CD4-positive, alpha-beta T cell treated with Interferon alpha-2 for 1 hour (primary cell): Measurements from ENCODE around the gene ZDHHC3.

Source experiments
- DNase-seq, 2 donors: peaks; one replicate each; pipeline ENCODE4 v3.0.0-alpha.2; 2020 to 2022

Gene ZDHHC3

GRCh38 chr3:44976002-44976815 is at the start of gene ZDHHC3, which contains the start of gene EXOSC7:
ZDHHC3 (minus strand) TSS chr3:44976174; CDS start chr3:44959436, 16,738 bp downstream.
EXOSC7 (plus strand) TSS chr3:44976244; CDS start chr3:44976278, 34 bp downstream.
- peak; percentile 88 to 90 for DNase-seq

GRCh38 chr3:45024542-45025255 is 48.7 kb upstream of the ZDHHC3 start:
- no peak for DNase-seq

GRCh38 chr3:45023675-45024074 is 47.7 kb upstream of the ZDHHC3 start:
- no peak for DNase-seq

GRCh38 chr3:45021524-45022297 is 45.7 kb upstream of the ZDHHC3 start:
- DNase-seq, result no peak

- peak in 1 of 2 donors; percentile 19 for DNase-seq
Observed at GRCh38 chr3:45020534-45020933, 44.6 kb upstream of the ZDHHC3 start.

- DNase-seq, result no peak
Observed at GRCh38 chr3:45017821-45018220, 41.8 kb upstream of the ZDHHC3 start.

- DNase-seq, result no peak
Observed at GRCh38 chr3:45016916-45017315, 40.9 kb upstream of the ZDHHC3 start.

- no peak for DNase-seq
Observed at GRCh38 chr3:45012577-45012976, 36.6 kb upstream of the ZDHHC3 start.

- no peak for DNase-seq
Observed at GRCh38 chr3:45011756-45012508, 36.0 kb upstream of the ZDHHC3 start.

GRCh38 chr3:45010811-45011333 is 34.9 kb upstream of the ZDHHC3 start:
- no peak for DNase-seq

GRCh38 chr3:45009868-45010267 is 33.9 kb upstream of the ZDHHC3 start:
- no peak for DNase-seq

- DNase-seq, result no peak
Observed at GRCh38 chr3:45008117-45008516, 32.1 kb upstream of the ZDHHC3 start.

- DNase-seq, result no peak
Observed at GRCh38 chr3:45007091-45007490, 31.1 kb upstream of the ZDHHC3 start.

GRCh38 chr3:45003859-45004258 is 27.9 kb upstream of the ZDHHC3 start:
- DNase-seq, result no peak

GRCh38 chr3:45003406-45003805 is 27.4 kb upstream of the ZDHHC3 start:
- no peak for DNase-seq

- no peak for DNase-seq
Observed at GRCh38 chr3:45002720-45003119, 26.7 kb upstream of the ZDHHC3 start.

GRCh38 chr3:45002139-45002660 is 26.2 kb upstream of the ZDHHC3 start:
- no peak for DNase-seq

GRCh38 chr3:45001738-45002137 is 25.8 kb upstream of the ZDHHC3 start:
- no peak for DNase-seq

GRCh38 chr3:45000823-45001222 is 24.8 kb upstream of the ZDHHC3 start:
- no peak for DNase-seq

GRCh38 chr3:44999782-45000181 is 23.8 kb upstream of the ZDHHC3 start:
- DNase-seq, result no peak

GRCh38 chr3:44996556-44996969 is 20.6 kb upstream of the ZDHHC3 start:
- DNase-seq, result no peak
